ENCODE results near the gene TMED6. TPM values are rescaled to one million over a fixed set of nuclear protein-coding genes. Genes with fewer than 3 reads are reported as not detected.

Gene TMED6
- total and polyA plus RNA-seq, 2 donors from 2014 or later: 2.6 to 11.5 TPM

DNA sequence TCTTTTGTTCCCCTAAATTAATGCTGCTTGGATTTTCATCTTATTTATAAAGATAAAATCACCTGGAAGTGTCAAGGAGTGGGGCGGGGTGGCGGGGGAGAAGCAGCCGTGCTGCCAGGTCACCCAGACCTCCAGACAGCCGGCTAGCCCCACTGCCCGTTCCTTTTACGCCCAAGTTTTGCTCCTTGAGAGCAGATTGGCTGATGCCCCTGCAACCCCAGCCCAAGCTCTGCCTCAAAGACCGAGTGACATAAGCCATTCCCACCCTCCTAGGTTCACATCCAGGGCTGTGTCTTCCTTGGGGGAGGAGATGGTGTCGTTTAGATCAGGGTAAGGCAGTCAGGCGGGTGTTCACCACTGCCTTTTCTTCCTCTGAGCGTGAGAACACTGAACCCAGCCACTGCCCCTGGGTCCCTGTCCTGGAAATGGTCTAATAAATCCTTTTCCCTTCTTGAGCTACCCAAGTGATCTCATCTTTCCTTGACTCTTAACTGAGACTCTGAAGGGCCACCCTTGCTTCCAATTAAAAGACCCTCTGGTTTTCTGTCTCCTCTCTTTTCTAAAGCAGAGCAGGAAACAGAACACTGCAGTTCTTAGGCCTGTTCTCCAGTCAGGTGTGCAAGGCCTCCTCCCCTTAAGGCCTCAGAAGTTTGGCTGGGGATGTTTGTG is 26.9 kb downstream of the TMED6 start:
- H3K27ac ChIP-seq (ENCODE audit: low read depth in 2 of 2, low read length in 2 of 2): peak overlapping the region; percentile 32 to 59
- DNase-seq (peak in 1 of 5 donors; percentile 63), FAIRE-seq (no peak)
- no peak overlapping the region for H3K4me3 ChIP-seq (ENCODE audit: low read length in 3 of 3)
- TF ChIP-seq, protein P1, sequence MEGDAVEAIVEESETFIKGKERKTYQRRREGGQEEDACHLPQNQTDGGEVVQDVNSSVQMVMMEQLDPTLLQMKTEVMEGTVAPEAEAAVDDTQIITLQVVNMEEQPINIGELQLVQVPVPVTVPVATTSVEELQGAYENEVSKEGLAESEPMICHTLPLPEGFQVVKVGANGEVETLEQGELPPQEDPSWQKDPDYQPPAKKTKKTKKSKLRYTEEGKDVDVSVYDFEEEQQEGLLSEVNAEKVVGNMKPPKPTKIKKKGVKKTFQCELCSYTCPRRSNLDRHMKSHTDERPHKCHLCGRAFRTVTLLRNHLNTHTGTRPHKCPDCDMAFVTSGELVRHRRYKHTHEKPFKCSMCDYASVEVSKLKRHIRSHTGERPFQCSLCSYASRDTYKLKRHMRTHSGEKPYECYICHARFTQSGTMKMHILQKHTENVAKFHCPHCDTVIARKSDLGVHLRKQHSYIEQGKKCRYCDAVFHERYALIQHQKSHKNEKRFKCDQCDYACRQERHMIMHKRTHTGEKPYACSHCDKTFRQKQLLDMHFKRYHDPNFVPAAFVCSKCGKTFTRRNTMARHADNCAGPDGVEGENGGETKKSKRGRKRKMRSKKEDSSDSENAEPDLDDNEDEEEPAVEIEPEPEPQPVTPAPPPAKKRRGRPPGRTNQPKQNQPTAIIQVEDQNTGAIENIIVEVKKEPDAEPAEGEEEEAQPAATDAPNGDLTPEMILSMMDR (IDR thresholded peaks at IDR 0.05; ENCODE audit: borderline replicate concordance, extremely low read depth, insufficient read depth): no peak
- peaks cover 0 to 43% (median 36%) of the 10 kb centered on the region in 3 donors for H3K4me1 ChIP-seq (ENCODE audit: control insufficient read depth in 2 of 3, insufficient read depth in 2 of 3, low read depth in 1 of 3, low read length in 3 of 3)
- H3K27me3 ChIP-seq (ENCODE audit: control insufficient read depth, insufficient read depth, low read length): no peaks in the 10 kb centered on the region
- peaks cover 8 to 47% (median 34%) of the 10 kb centered on the region in 3 donors for H3K36me3 ChIP-seq (ENCODE audit: control insufficient read depth in 2 of 3, insufficient read depth in 3 of 3, low read length in 3 of 3)
- intact Hi-C loops (cut with DNase I): no loop called here
- H3K9ac ChIP-seq (ENCODE audit: low read length in 3 of 3): no peak overlapping the region
- H3K9me3 ChIP-seq (ENCODE audit: control insufficient read depth in 2 of 3, insufficient read depth in 1 of 3, low read length in 3 of 3): no peaks in the 10 kb centered on the region

GRCh38 chr16:69324013-69324531 is 27.5 kb downstream of the TMED6 start:
- intact Hi-C loops (cut with DNase I): no loop called here
- H3K4me1 ChIP-seq (ENCODE audit: control insufficient read depth in 2 of 3, insufficient read depth in 2 of 3, low read depth in 1 of 3, low read length in 3 of 3): peaks cover 0 to 37% (median 32%) of the 10 kb centered on the region in 3 donors
- TF ChIP-seq, protein P1 (IDR thresholded peaks at IDR 0.05; ENCODE audit: borderline replicate concordance, extremely low read depth, insufficient read depth): no peak
- peaks cover 11 to 54% (median 40%) of the 10 kb centered on the region in 3 donors for H3K36me3 ChIP-seq (ENCODE audit: control insufficient read depth in 2 of 3, insufficient read depth in 3 of 3, low read length in 3 of 3)
- H3K27me3 ChIP-seq (ENCODE audit: control insufficient read depth, insufficient read depth, low read length): no peaks in the 10 kb centered on the region
- peak in 1 of 5 donors; percentile 82 for DNase-seq
- H3K9me3 ChIP-seq (ENCODE audit: control insufficient read depth in 2 of 3, insufficient read depth in 1 of 3, low read length in 3 of 3): no peaks in the 10 kb centered on the region
- H3K4me3 ChIP-seq (ENCODE audit: low read length in 3 of 3): no peak overlapping the region
- no peak for FAIRE-seq
- peak overlapping the region; percentile 32 to 44 for H3K27ac ChIP-seq (ENCODE audit: low read depth in 2 of 2, low read length in 2 of 2)
- H3K9ac ChIP-seq (ENCODE audit: low read length in 3 of 3): no peak overlapping the region

- H3K9ac ChIP-seq (ENCODE audit: low read length in 3 of 3): no peak overlapping the region
- H3K4me3 ChIP-seq (ENCODE audit: low read length in 3 of 3): no peak overlapping the region
- intact Hi-C loops (cut with DNase I): no loop called here
- DNase-seq: peak in 1 of 5 donors; percentile 64
- TF ChIP-seq, protein P1 (IDR thresholded peaks at IDR 0.05; ENCODE audit: borderline replicate concordance, extremely low read depth, insufficient read depth): no peak
- H3K4me1 ChIP-seq (ENCODE audit: control insufficient read depth in 2 of 3, insufficient read depth in 2 of 3, low read depth in 1 of 3, low read length in 3 of 3): peaks cover 0 to 30% (median 30%) of the 10 kb centered on the region in 3 donors
- no peak overlapping the region for H3K27ac ChIP-seq (ENCODE audit: low read depth in 2 of 2, low read length in 2 of 2)
- FAIRE-seq: no peak
- H3K27me3 ChIP-seq (ENCODE audit: control insufficient read depth, insufficient read depth, low read length): no peaks in the 10 kb centered on the region
- H3K9me3 ChIP-seq (ENCODE audit: control insufficient read depth in 2 of 3, insufficient read depth in 1 of 3, low read length in 3 of 3): no peaks in the 10 kb centered on the region
- H3K36me3 ChIP-seq (ENCODE audit: control insufficient read depth in 2 of 3, insufficient read depth in 3 of 3, low read length in 3 of 3): peaks cover 7 to 59% (median 44%) of the 10 kb centered on the region in 3 donors
Measured at GRCh38 chr16:69323415-69323814, 28.2 kb downstream of the TMED6 start.

All from kidney (tissue), 14 donors.